ENCODE results near the gene LTC4S. TPM values are rescaled to one million over a fixed set of nuclear protein-coding genes. Genes with fewer than 3 reads are reported as not detected.
A peak's percentile ranks its signal among the peaks of the same experiment; 100 is the strongest.

The LTC4S gene
- total and polyA plus RNA-seq, 2 experiments from 2014 or later: 5.8 to 10.1 TPM

DNA sequence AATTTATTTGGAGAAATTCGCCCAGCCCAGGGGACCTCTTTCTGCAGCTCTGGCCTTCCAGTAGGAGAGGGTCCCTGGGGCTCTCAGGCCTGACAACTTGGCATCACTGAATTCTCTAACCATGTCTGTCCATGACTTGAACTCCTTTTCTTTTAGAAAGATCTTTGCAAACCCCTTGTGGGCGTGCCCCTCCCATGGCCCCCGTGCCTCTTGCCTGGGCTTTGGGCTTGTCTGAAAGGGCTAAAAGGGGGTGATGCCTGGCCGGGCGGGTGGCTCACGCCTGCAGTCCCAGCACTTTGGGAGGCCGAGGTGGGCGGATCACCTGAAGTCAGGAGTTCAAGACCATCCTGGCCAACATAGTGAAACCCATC lies 23.7 kb downstream of the LTC4S start (continued):
- TF ChIP-seq, protein P1, sequence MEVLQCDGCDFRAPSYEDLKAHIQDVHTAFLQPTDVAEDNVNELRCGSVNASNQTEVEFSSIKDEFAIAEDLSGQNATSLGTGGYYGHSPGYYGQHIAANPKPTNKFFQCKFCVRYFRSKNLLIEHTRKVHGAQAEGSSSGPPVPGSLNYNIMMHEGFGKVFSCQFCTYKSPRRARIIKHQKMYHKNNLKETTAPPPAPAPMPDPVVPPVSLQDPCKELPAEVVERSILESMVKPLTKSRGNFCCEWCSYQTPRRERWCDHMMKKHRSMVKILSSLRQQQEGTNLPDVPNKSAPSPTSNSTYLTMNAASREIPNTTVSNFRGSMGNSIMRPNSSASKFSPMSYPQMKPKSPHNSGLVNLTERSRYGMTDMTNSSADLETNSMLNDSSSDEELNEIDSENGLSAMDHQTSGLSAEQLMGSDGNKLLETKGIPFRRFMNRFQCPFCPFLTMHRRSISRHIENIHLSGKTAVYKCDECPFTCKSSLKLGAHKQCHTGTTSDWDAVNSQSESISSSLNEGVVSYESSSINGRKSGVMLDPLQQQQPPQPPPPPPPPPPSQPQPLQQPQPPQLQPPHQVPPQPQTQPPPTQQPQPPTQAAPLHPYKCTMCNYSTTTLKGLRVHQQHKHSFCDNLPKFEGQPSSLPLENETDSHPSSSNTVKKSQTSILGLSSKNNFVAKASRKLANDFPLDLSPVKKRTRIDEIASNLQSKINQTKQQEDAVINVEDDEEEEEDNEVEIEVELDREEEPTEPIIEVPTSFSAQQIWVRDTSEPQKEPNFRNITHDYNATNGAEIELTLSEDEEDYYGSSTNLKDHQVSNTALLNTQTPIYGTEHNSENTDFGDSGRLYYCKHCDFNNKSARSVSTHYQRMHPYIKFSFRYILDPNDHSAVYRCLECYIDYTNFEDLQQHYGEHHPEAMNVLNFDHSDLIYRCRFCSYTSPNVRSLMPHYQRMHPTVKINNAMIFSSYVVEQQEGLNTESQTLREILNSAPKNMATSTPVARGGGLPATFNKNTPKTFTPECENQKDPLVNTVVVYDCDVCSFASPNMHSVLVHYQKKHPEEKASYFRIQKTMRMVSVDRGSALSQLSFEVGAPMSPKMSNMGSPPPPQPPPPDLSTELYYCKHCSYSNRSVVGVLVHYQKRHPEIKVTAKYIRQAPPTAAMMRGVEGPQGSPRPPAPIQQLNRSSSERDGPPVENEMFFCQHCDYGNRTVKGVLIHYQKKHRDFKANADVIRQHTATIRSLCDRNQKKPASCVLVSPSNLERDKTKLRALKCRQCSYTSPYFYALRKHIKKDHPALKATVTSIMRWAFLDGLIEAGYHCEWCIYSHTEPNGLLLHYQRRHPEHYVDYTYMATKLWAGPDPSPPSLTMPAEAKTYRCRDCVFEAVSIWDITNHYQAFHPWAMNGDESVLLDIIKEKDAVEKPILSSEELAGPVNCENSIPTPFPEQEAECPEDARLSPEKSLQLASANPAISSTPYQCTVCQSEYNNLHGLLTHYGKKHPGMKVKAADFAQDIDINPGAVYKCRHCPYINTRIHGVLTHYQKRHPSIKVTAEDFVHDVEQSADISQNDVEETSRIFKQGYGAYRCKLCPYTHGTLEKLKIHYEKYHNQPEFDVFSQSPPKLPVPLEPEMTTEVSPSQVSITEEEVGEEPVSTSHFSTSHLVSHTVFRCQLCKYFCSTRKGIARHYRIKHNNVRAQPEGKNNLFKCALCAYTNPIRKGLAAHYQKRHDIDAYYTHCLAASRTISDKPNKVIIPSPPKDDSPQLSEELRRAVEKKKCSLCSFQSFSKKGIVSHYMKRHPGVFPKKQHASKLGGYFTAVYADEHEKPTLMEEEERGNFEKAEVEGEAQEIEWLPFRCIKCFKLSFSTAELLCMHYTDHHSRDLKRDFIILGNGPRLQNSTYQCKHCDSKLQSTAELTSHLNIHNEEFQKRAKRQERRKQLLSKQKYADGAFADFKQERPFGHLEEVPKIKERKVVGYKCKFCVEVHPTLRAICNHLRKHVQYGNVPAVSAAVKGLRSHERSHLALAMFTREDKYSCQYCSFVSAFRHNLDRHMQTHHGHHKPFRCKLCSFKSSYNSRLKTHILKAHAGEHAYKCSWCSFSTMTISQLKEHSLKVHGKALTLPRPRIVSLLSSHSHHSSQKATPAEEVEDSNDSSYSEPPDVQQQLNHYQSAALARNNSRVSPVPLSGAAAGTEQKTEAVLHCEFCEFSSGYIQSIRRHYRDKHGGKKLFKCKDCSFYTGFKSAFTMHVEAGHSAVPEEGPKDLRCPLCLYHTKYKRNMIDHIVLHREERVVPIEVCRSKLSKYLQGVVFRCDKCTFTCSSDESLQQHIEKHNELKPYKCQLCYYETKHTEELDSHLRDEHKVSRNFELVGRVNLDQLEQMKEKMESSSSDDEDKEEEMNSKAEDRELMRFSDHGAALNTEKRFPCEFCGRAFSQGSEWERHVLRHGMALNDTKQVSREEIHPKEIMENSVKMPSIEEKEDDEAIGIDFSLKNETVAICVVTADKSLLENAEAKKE (CRISPR knock-in tag; IDR thresholded peaks at IDR 0.05): no peak
- TF ChIP-seq ZNF331 (CRISPR knock-in tag; IDR thresholded peaks at IDR 0.05; ENCODE audit: low read depth) (no peak), EZH2phosphoT487 (IDR thresholded peaks at IDR 0.05; ENCODE audit: unreplicated experiment) (no peak), EZH2 (IDR thresholded peaks at IDR 0.05; ENCODE audit: low read depth, unreplicated experiment) (no peak)
- TF ChIP-seq, protein P2, sequence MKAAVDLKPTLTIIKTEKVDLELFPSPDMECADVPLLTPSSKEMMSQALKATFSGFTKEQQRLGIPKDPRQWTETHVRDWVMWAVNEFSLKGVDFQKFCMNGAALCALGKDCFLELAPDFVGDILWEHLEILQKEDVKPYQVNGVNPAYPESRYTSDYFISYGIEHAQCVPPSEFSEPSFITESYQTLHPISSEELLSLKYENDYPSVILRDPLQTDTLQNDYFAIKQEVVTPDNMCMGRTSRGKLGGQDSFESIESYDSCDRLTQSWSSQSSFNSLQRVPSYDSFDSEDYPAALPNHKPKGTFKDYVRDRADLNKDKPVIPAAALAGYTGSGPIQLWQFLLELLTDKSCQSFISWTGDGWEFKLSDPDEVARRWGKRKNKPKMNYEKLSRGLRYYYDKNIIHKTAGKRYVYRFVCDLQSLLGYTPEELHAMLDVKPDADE (IDR thresholded peaks at IDR 0.05): no peak

DNA sequence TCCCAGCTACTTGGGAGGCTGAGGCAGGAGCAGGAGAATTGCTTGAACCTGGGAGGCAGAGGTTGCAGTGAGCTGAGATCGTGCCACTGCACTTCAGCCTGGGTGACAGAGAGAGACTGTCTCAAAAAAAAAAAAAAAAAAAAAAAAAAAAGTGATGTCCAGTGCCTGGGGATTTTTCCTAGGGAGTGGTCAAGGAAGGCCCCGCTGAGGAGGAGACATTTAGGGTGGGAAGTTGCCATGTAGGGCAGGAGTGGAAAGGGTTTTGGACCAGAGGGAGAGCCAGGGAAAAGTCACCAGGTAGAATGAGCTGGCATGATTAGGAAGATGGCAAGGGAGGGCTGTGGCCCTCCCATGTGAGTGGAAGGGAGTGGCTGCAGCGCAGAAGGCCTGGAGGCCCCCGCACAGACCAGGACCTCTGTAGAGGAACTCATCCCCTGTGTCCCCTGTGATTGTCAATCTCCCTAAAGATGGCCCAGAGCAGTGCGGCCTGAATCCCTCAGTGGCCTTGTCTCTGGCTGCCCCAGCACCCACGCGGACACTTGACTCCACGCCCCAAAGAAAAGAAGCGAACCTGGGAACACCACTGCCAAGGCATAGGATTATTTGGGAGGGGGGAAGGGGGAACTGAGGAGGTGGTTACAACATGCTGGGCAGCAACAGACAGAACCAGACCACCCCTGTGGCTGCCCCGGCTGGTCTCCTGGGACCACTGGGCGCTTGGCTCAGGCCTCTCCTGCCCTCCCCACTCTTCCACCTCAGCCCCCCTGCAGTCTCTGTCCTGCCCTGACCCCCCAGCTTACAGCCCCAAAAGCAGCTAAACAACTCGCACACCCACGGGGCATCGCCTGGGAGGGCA lies 24.3 kb downstream of the LTC4S start:
- H3K4me1 ChIP-seq (ENCODE audit: insufficient read depth): peaks cover 40% of the 10 kb centered on the region
- peaks cover 4% of the 10 kb centered on the region; the same call in 1 of the 2 replicates for H3K36me3 ChIP-seq (ENCODE audit: insufficient read depth)
- Mint-ChIP-seq H3K4me3 (peak overlapping the region; percentile 64), H3K36me3 (ENCODE audit: low read depth) (peaks cover 29% of the 10 kb centered on the region), H3K4me1 (peaks cover 41% of the 10 kb centered on the region), H3K27me3 (ENCODE audit: insufficient read depth, low read depth, poor library complexity) (peaks cover 34% of the 10 kb centered on the region), H3K27ac (peak overlapping the region; percentile 32; the same call in 1 of the 2 replicates), H3K9me3 (no peaks in the 10 kb centered on the region)
- peaks cover 11% of the 10 kb centered on the region for H4K20me1 ChIP-seq (replicated peaks; ENCODE audit: insufficient read depth)
- H3K27ac ChIP-seq (ENCODE audit: low read depth): no peak overlapping the region
- peak overlapping the region; percentile 83 for H3K4me2 ChIP-seq
- DNase-seq (ENCODE audit: low spot score) (no peak), ATAC-seq (no peak)
- H2AFZ ChIP-seq: no peak overlapping the region
- peaks cover 12% of the 10 kb centered on the region; the same call in 1 of the 2 replicates for H3K27me3 ChIP-seq (ENCODE audit: insufficient read depth)
- peaks cover 21% of the 10 kb centered on the region for H3K79me2 ChIP-seq (replicated peaks; ENCODE audit: insufficient read depth)
- no peaks in the 10 kb centered on the region for H3K9me2 ChIP-seq (ENCODE audit: insufficient read depth)
- peak overlapping the region; percentile 51 for H3K4me3 ChIP-seq
- peaks cover 31% of the 10 kb centered on the region for H3F3A ChIP-seq (replicated peaks; ENCODE audit: low read depth)
- TF ChIP-seq, protein P3, sequence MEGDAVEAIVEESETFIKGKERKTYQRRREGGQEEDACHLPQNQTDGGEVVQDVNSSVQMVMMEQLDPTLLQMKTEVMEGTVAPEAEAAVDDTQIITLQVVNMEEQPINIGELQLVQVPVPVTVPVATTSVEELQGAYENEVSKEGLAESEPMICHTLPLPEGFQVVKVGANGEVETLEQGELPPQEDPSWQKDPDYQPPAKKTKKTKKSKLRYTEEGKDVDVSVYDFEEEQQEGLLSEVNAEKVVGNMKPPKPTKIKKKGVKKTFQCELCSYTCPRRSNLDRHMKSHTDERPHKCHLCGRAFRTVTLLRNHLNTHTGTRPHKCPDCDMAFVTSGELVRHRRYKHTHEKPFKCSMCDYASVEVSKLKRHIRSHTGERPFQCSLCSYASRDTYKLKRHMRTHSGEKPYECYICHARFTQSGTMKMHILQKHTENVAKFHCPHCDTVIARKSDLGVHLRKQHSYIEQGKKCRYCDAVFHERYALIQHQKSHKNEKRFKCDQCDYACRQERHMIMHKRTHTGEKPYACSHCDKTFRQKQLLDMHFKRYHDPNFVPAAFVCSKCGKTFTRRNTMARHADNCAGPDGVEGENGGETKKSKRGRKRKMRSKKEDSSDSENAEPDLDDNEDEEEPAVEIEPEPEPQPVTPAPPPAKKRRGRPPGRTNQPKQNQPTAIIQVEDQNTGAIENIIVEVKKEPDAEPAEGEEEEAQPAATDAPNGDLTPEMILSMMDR (conservative IDR thresholded peaks at IDR 0.05; ENCODE audit: low read depth in 2 of 2): no peak
